ENCODE data around the gene KCTD1. TPM values are rescaled to one million over a fixed set of nuclear protein-coding genes. Genes with fewer than 3 reads are reported as not detected.

KCTD1 gene
- total RNA-seq, 3 donors from 2014 or later (not counting 1 experiment from before 2014, with no cell fraction given): 3.8 to 5.8 (median 5.7) TPM

- WGBS (ENCODE audit: insufficient coverage): 81% methylated on average over 3 of the region's 3 CpGs
- no peak overlapping the region for H3K27ac ChIP-seq (ENCODE audit: low read length)
- Mint-ChIP-seq H3K9me3 (no peaks in the 10 kb centered on the region), H3K36me3 (peaks cover 4% of the 10 kb centered on the region), H3K4me3 (no peak overlapping the region), H3K27ac (no peak overlapping the region), H3K27me3 (ENCODE audit: low read depth in 2 of 2) (peaks cover 6 to 9% of the 10 kb centered on the region in 2 donors), H3K4me1 (peaks cover 8% of the 10 kb centered on the region in 2 donors)
- DNase-seq (no peak), ATAC-seq (no peak)
- H3K9me3 ChIP-seq (ENCODE audit: control insufficient read depth, insufficient read depth, low read length): no peaks in the 10 kb centered on the region
- intact Hi-C loops (cut with micrococcal nuclease): no loop called here
- no peaks in the 10 kb centered on the region for H3K4me1 ChIP-seq (ENCODE audit: control insufficient read depth, insufficient read depth, low read length)
- no peak for TF ChIP-seq CTCF (IDR thresholded peaks at IDR 0.05)
- H3K27me3 ChIP-seq (ENCODE audit: control insufficient read depth, insufficient read depth, low read length): no peaks in the 10 kb centered on the region
- H3K4me3 ChIP-seq (ENCODE audit: low read length): no peak overlapping the region
- no peaks in the 10 kb centered on the region for H3K36me3 ChIP-seq (ENCODE audit: control insufficient read depth, insufficient read depth, low read length)
Measured at GRCh38 chr18:26454192-26454591, 94.2 kb downstream of the KCTD1 start.

GRCh38 chr18:26453386-26453901, 94.9 kb downstream of the KCTD1 start:
- ATAC-seq: no peak
- no peaks in the 10 kb centered on the region for H3K36me3 ChIP-seq (ENCODE audit: control insufficient read depth, insufficient read depth, low read length)
- intact Hi-C loops (cut with micrococcal nuclease): no loop called here
- TF ChIP-seq CTCF (IDR thresholded peaks at IDR 0.05): no peak
- H3K27me3 Mint-ChIP-seq (ENCODE audit: low read depth in 2 of 2): peaks cover 6 to 9% of the 10 kb centered on the region in 2 donors
- H3K9me3 ChIP-seq (ENCODE audit: control insufficient read depth, insufficient read depth, low read length): no peaks in the 10 kb centered on the region
- no peak overlapping the region for H3K27ac Mint-ChIP-seq
- H3K36me3 Mint-ChIP-seq: peaks cover 4% of the 10 kb centered on the region
- peaks cover under 1% of the 10 kb centered on the region in 2 donors for H3K4me1 Mint-ChIP-seq
- no peak overlapping the region for H3K27ac ChIP-seq (ENCODE audit: low read length)
- 100% methylated on average over 4 of the region's 4 CpGs for WGBS (ENCODE audit: insufficient coverage)
- no peak for DNase-seq
- H3K27me3 ChIP-seq (ENCODE audit: control insufficient read depth, insufficient read depth, low read length): no peaks in the 10 kb centered on the region
- H3K4me3 Mint-ChIP-seq: no peak overlapping the region
- H3K4me3 ChIP-seq (ENCODE audit: low read length): no peak overlapping the region
- no peaks in the 10 kb centered on the region for H3K4me1 ChIP-seq (ENCODE audit: control insufficient read depth, insufficient read depth, low read length)
- no peaks in the 10 kb centered on the region for H3K9me3 Mint-ChIP-seq

- intact Hi-C loops (cut with micrococcal nuclease): no loop called here
- H3K4me3 ChIP-seq (ENCODE audit: low read length): no peak overlapping the region
- peaks cover 4% of the 10 kb centered on the region for H3K36me3 Mint-ChIP-seq
- H3K27ac ChIP-seq (ENCODE audit: low read length): no peak overlapping the region
- whole genome bisulfite sequencing (ENCODE audit: insufficient coverage): 90% methylated on average over 7 of the region's 8 CpGs
- H3K4me3 Mint-ChIP-seq: no peak overlapping the region
- H3K27me3 ChIP-seq (ENCODE audit: control insufficient read depth, insufficient read depth, low read length): no peaks in the 10 kb centered on the region
- no peak overlapping the region for H3K27ac Mint-ChIP-seq
- H3K9me3 Mint-ChIP-seq: no peaks in the 10 kb centered on the region
- H3K4me1 Mint-ChIP-seq: no peaks in the 10 kb centered on the region
- H3K36me3 ChIP-seq (ENCODE audit: control insufficient read depth, insufficient read depth, low read length): no peaks in the 10 kb centered on the region
- DNase-seq (no peak), ATAC-seq (no peak)
- H3K27me3 Mint-ChIP-seq (ENCODE audit: low read depth in 2 of 2): peaks cover 9 to 13% of the 10 kb centered on the region in 2 donors
- no peaks in the 10 kb centered on the region for H3K9me3 ChIP-seq (ENCODE audit: control insufficient read depth, insufficient read depth, low read length)
- no peak for TF ChIP-seq CTCF (IDR thresholded peaks at IDR 0.05)
- no peaks in the 10 kb centered on the region for H3K4me1 ChIP-seq (ENCODE audit: control insufficient read depth, insufficient read depth, low read length)
Measured at GRCh38 chr18:26450989-26451682, 97.2 kb downstream of the KCTD1 start.
